WERI-Rb-1 (cell line): ENCODE results near the gene C6orf163.

ENCODE experiments used
- DNase-seq: peaks from one replicate; pipeline ENCODE4 v3.0.0-alpha.2; 2020
- H3K27ac ChIP-seq: fragments of 250-450 bp; sonication (Bioruptor Pico); 2 replicates; pipeline ENCODE4 v1.5.1; 2020; ENCODE audit warnings: mild to moderate bottlenecking, moderate library complexity
- H3K27me3 ChIP-seq: fragments of 250-450 bp; sonication (Bioruptor Pico); 2 replicates; pipeline ENCODE4 v1.5.1; 2021; ENCODE audit warnings: mild to moderate bottlenecking, low read depth, moderate library complexity; ENCODE audit not compliant: insufficient read depth, severe bottlenecking
- H3K36me3 ChIP-seq: fragments of 250-450 bp; sonication (Bioruptor Pico); 2 replicates; pipeline ENCODE4 v1.5.1; 2020; ENCODE audit warnings: mild to moderate bottlenecking, moderate library complexity
- H3K4me3 ChIP-seq: 2 replicates; pipeline ENCODE4 v1.5.1; 2011; ENCODE audit warnings: low read depth, mild to moderate bottlenecking, control low read depth, low read length
- H3K9me3 ChIP-seq: fragments of 250-450 bp; sonication (Bioruptor Pico); 2 replicates; pipeline ENCODE4 v1.5.1; 2021; ENCODE audit warnings: mild to moderate bottlenecking, moderate library complexity; ENCODE audit not compliant: severe bottlenecking
- CTCF ChIP-seq: IDR thresholded peaks from 2 replicates; pipeline ENCODE4 v1.5.1; 2011; ENCODE audit warnings: low read depth, mild to moderate bottlenecking, control low read depth, inconsistent platforms, low read length

The C6orf163 gene

GRCh38 chr6:87334683-87335082 lies 9.9 kb upstream of the C6orf163 start:
- DNase-seq, result no peak
- Histone ChIP-seq H3K27ac (no peak overlapping the region), H3K27me3 (no peaks in the 10 kb centered on the region), H3K36me3 (no peaks in the 10 kb centered on the region), H3K4me3 (no peak overlapping the region), H3K9me3 (no peaks in the 10 kb centered on the region)
- TF ChIP-seq CTCF, result no peak

GRCh38 chr6:87336367-87336766 lies 8.2 kb upstream of the C6orf163 start:
- no peaks in the 10 kb centered on the region for H3K9me3 ChIP-seq
- no peak overlapping the region for H3K27ac ChIP-seq
- H3K36me3 ChIP-seq, result no peaks in the 10 kb centered on the region
- H3K4me3 ChIP-seq, result no peak overlapping the region
- H3K27me3 ChIP-seq, result no peaks in the 10 kb centered on the region
- DNase-seq, result no peak
- no peak for TF ChIP-seq CTCF

GRCh38 chr6:87340230-87340629 lies 4.4 kb upstream of the C6orf163 start:
- Histone ChIP-seq H3K36me3 (no peaks in the 10 kb centered on the region), H3K27ac (no peak overlapping the region), H3K4me3 (no peak overlapping the region), H3K27me3 (no peaks in the 10 kb centered on the region), H3K9me3 (no peaks in the 10 kb centered on the region)
- no peak for DNase-seq
- TF ChIP-seq CTCF, result no peak

GRCh38 chr6:87341158-87341557 lies 3.5 kb upstream of the C6orf163 start:
- Histone ChIP-seq H3K36me3 (no peaks in the 10 kb centered on the region), H3K27me3 (no peaks in the 10 kb centered on the region)
- DNase-seq, result no peak

GRCh38 chr6:87341899-87342298 lies 2.7 kb upstream of the C6orf163 start:
- Histone ChIP-seq H3K9me3 (no peaks in the 10 kb centered on the region), H3K36me3 (no peaks in the 10 kb centered on the region), H3K27ac (no peak overlapping the region), H3K4me3 (no peak overlapping the region), H3K27me3 (no peaks in the 10 kb centered on the region)
- no peak for TF ChIP-seq CTCF
- DNase-seq, result no peak

More at GRCh38 chr6:87341158-87341557, 3.5 kb upstream of the C6orf163 start:
- H3K27ac ChIP-seq, result no peak overlapping the region
- H3K9me3 ChIP-seq, result no peaks in the 10 kb centered on the region
- TF ChIP-seq CTCF, result no peak
- H3K4me3 ChIP-seq, result no peak overlapping the region

- no peak overlapping the region for H3K4me3 ChIP-seq
- TF ChIP-seq CTCF, result no peak
- H3K27me3 ChIP-seq, result no peaks in the 10 kb centered on the region
- H3K27ac ChIP-seq, result no peak overlapping the region
- H3K36me3 ChIP-seq, result no peaks in the 10 kb centered on the region
- DNase-seq, result no peak
- no peaks in the 10 kb centered on the region for H3K9me3 ChIP-seq
These were observed 1.8 kb upstream of the C6orf163 start for GRCh38 chr6:87342829-87343228.
